Transverse colon (tissue), 3 donors: Measurements from ENCODE around the gene ARHGEF38.

Source experiments
- CTCF ChIP-seq, 5 experiments: fragments of 200-600 bp in 3 of 5; fragments of 450-650 bp in 2 of 5; sonication (generic) in 3 of 5; IDR thresholded peaks; 1 replicate in 2 of 5; 2 replicates in 3 of 5; pipeline ENCODE4 v1.5.1; 2016 to 2017; ENCODE audit warnings: antibody characterized with exemption in 5 of 5, inconsistent platforms in 3 of 5, mild to moderate bottlenecking in 2 of 5, moderate library complexity in 1 of 5
- EP300 ChIP-seq: sonication (generic); formaldehyde crosslinking; IDR thresholded peaks from one replicate; pipeline ENCODE4 v1.6.1; 2017; ENCODE audit warnings: antibody characterized with exemption, low read depth

- TF ChIP-seq CTCF (IDR thresholded peaks at IDR 0.05) (no peak), EP300 (no peak)
Measured at GRCh38 chr4:105586638-105587328, 34.4 kb downstream of the ARHGEF38 start.
